Frontal cortex (tissue), 4 donors: Measurements from ENCODE around the gene ZNF496. TPM values are rescaled to one million over a fixed set of nuclear protein-coding genes. Genes with fewer than 3 reads are reported as not detected.
A peak's percentile ranks its signal among the peaks of the same experiment; 100 is the strongest.

Experiments used
- DNase-seq, 2 donors: peaks; one replicate each; pipeline ENCODE4 v3.0.0; 2012; ENCODE audit warnings: low spot score in 2 of 2
- FAIRE-seq: peaks from 2 replicates; lab custom pipeline; 2012; peaks lifted over from hg19 to GRCh38; lab: Jason Lieb, UNC
- total RNA-seq: library from RNA; depleted of rRNA; stranded (reverse); fragments of >200 nt; gene quantifications from one replicate; pipeline ENCODE4 v1.2.3, GENCODE V29; 2014
- donor health status: control.
- donor health status: control.
- donor health status: control.

The ZNF496 gene
- total RNA-seq, 1 donor from 2014 or later = 13.9 TPM

- FAIRE-seq = no peak
- DNase-seq = peak; percentile 81 to 83
Observed at GRCh38 chr1:247331172-247331524, 519 bp downstream of the ZNF496 start.

GRCh38 chr1:247330548-247331171 is 1.0 kb downstream of the ZNF496 start:
- FAIRE-seq (no peak), DNase-seq (no peak)

GRCh38 chr1:247329097-247329617 is 2.5 kb downstream of the ZNF496 start:
- FAIRE-seq = no peak
- no peak for DNase-seq

- FAIRE-seq = no peak
Observed at GRCh38 chr1:247328311-247328710, 3.4 kb downstream of the ZNF496 start.

GRCh38 chr1:247326411-247327130 is 5.1 kb downstream of the ZNF496 start:
- FAIRE-seq (no peak), DNase-seq (no peak)

More at GRCh38 chr1:247328311-247328710, 3.4 kb downstream of the ZNF496 start:
- no peak for DNase-seq

GRCh38 chr1:247324923-247325322 is 6.7 kb downstream of the ZNF496 start:
- FAIRE-seq = no peak
- no peak for DNase-seq

- no peak for FAIRE-seq
- DNase-seq = no peak
Observed at GRCh38 chr1:247324204-247324787, 7.4 kb downstream of the ZNF496 start.

GRCh38 chr1:247322849-247323586 is 8.6 kb downstream of the ZNF496 start:
- no peak for DNase-seq
- no peak for FAIRE-seq

GRCh38 chr1:247322442-247322841 is 9.2 kb downstream of the ZNF496 start:
- FAIRE-seq (no peak), DNase-seq (no peak)

GRCh38 chr1:247317702-247318101 is 14.0 kb downstream of the ZNF496 start:
- FAIRE-seq = no peak

GRCh38 chr1:247316590-247317197 is 15.0 kb downstream of the ZNF496 start:
- FAIRE-seq (no peak), DNase-seq (no peak)

More at GRCh38 chr1:247317702-247318101, 14.0 kb downstream of the ZNF496 start:
- no peak for DNase-seq

- FAIRE-seq (no peak), DNase-seq (no peak)
Observed at GRCh38 chr1:247304031-247304430, 27.6 kb downstream of the ZNF496 start.

GRCh38 chr1:247303216-247303615 is 28.5 kb downstream of the ZNF496 start:
- FAIRE-seq = no peak
- no peak for DNase-seq

GRCh38 chr1:247301176-247301540 is 30.5 kb downstream of the ZNF496 start:
- DNase-seq (no peak), FAIRE-seq (no peak)

GRCh38 chr1:247300491-247301175 is 31.0 kb downstream of the ZNF496 start:
- no peak for DNase-seq

GRCh38 chr1:247299723-247300381 is 31.8 kb downstream of the ZNF496 start:
- DNase-seq (no peak), FAIRE-seq (no peak)

More at GRCh38 chr1:247300491-247301175, 31.0 kb downstream of the ZNF496 start:
- no peak for FAIRE-seq

- DNase-seq = no peak
- no peak for FAIRE-seq
Observed at GRCh38 chr1:247298701-247299100, 33.0 kb downstream of the ZNF496 start.

- FAIRE-seq = no peak
- DNase-seq = no peak
Observed at GRCh38 chr1:247298124-247298481, 33.6 kb downstream of the ZNF496 start.
